Fibroblast of lung (primary cell): ENCODE data around the gene SCRG1. TPM values are rescaled to one million over a fixed set of nuclear protein-coding genes. Genes with fewer than 3 reads are reported as not detected.
A peak's percentile ranks its signal among the peaks of the same experiment; 100 is the strongest.

Experiments used
- DNase-seq, 2 donors: peaks; one replicate each; pipeline versions ENCODE4 v3.0.0 to v3.0.0-alpha.2; 2010; ENCODE audit warnings: low read depth in 2 of 2
- H2AFZ ChIP-seq: 2 replicates; pipeline ENCODE4 v1.5.1; 2012; ENCODE audit warnings: low read length, control low read depth, inconsistent platforms
- H3K27ac ChIP-seq: 2 replicates; pipeline ENCODE4 v1.5.1; 2011; ENCODE audit warnings: low read length, control low read depth; ENCODE audit not compliant: insufficient read depth
- H3K27me3 ChIP-seq: 2 replicates; pipeline ENCODE4 v1.5.1; 2011; ENCODE audit warnings: mild to moderate bottlenecking, low read length; ENCODE audit not compliant: control insufficient read depth, insufficient read depth
- H3K36me3 ChIP-seq: 2 replicates; pipeline ENCODE4 v1.5.1; 2011; ENCODE audit warnings: low read length; ENCODE audit not compliant: control insufficient read depth, insufficient read depth
- H3K4me1 ChIP-seq: 2 replicates; pipeline ENCODE4 v1.5.1; 2011; ENCODE audit warnings: low read length; ENCODE audit not compliant: control insufficient read depth, insufficient read depth; ENCODE audit errors: extremely low read depth
- H3K4me2 ChIP-seq: 2 replicates; pipeline ENCODE4 v1.5.1; 2011; ENCODE audit warnings: low read length, control low read depth; ENCODE audit not compliant: insufficient read depth; ENCODE audit errors: extremely low read depth
- H3K4me3 ChIP-seq, 4 experiments: fragments of 200-600 bp in 1 of 4; sonication (generic) in 1 of 4; replicated peaks in 1 of 4; 2 replicates each; pipeline ENCODE4 v1.5.1; 2011 to 2016; ENCODE audit warnings: low read length in 4 of 4, low read depth in 3 of 4, mild to moderate bottlenecking in 3 of 4, control low read depth in 2 of 4, inconsistent platforms in 1 of 4, mixed read lengths in 1 of 4; ENCODE audit not compliant: insufficient read depth in 1 of 4; ENCODE audit errors: control extremely low read depth in 1 of 4
- H3K79me2 ChIP-seq: 2 replicates; pipeline ENCODE4 v1.5.1; 2012; ENCODE audit warnings: mild to moderate bottlenecking, low read length, inconsistent platforms; ENCODE audit not compliant: control insufficient read depth, insufficient read depth
- H3K9ac ChIP-seq: 2 replicates; pipeline ENCODE4 v1.5.1; 2011; ENCODE audit warnings: mild to moderate bottlenecking, low read length, control low read depth; ENCODE audit not compliant: insufficient read depth
- H3K9me3 ChIP-seq: 2 replicates; pipeline ENCODE4 v1.5.1; 2012; ENCODE audit warnings: low read depth, low read length; ENCODE audit not compliant: control insufficient read depth, insufficient read depth
- H4K20me1 ChIP-seq: 2 replicates; pipeline ENCODE4 v1.5.1; 2011; ENCODE audit warnings: low read length; ENCODE audit not compliant: control insufficient read depth, insufficient read depth; ENCODE audit errors: extremely low read depth
- CTCF ChIP-seq, 2 donors: IDR thresholded peaks in 1 of 2; conservative IDR thresholded peaks in 1 of 2; 1 replicate in 1 of 2; 2 replicates in 1 of 2; pipeline ENCODE4 v1.5.1; 2011 to 2012; ENCODE audit warnings: low read length in 2 of 2, control low read depth in 1 of 2, inconsistent platforms in 1 of 2, low read depth in 1 of 2, mild to moderate bottlenecking in 1 of 2
- EZH2 ChIP-seq: IDR thresholded peaks from 2 replicates; pipeline ENCODE4 v1.5.1; 2012; ENCODE audit warnings: low read length, control low read depth, mild to moderate bottlenecking; ENCODE audit errors: missing control alignments
- polyA plus RNA-seq, 2 donors: library from polyadenylated mRNA; depleted of rRNA in 1 of 2; stranded (reverse) in 1 of 2; unstranded in 1 of 2; fragments of >200 nt; gene quantifications; 2 replicates each; pipeline ENCODE4 v1.2.1, GENCODE V29; 2011 to 2012; ENCODE audit warnings: missing spikeins in 1 of 2
- total RNA-seq: library from RNA; depleted of rRNA; stranded (reverse); fragments of >200 nt; gene quantifications from 2 replicates; pipeline ENCODE4 v1.2.1, GENCODE V29; 2014

SCRG1 gene
- total and polyA plus RNA-seq, 2 donors (not counting 1 experiment from before 2014, with no cell fraction given) = 0.17 to 0.39 TPM

- H3K79me2 ChIP-seq = no peaks in the 10 kb centered on the region
- no peaks in the 10 kb centered on the region for H3K27me3 ChIP-seq
- no peak overlapping the region for H3K27ac ChIP-seq
- no peaks in the 10 kb centered on the region for H3K9me3 ChIP-seq
- H3K36me3 ChIP-seq = no peaks in the 10 kb centered on the region
- TF ChIP-seq CTCF (conservative IDR thresholded peaks at IDR 0.05 in 1 of 2, IDR thresholded peaks at IDR 0.05 in 1 of 2; ENCODE audit: low read depth in 1 of 2, low read length in 2 of 2) (no peak), EZH2 (no peak)
- peaks cover 4% of the 10 kb centered on the region for H3K4me1 ChIP-seq
- no peak overlapping the region for H3K4me2 ChIP-seq
- no peak overlapping the region for H3K9ac ChIP-seq
- no peaks in the 10 kb centered on the region for H4K20me1 ChIP-seq
- H3K4me3 ChIP-seq = no peak overlapping the region
- peak in 1 of 2 donors; percentile 46 for DNase-seq
- no peak overlapping the region for H2AFZ ChIP-seq
These were observed 37.9 kb upstream of the SCRG1 start for GRCh38 chr4:173436771-173437265.

GRCh38 chr4:173436149-173436579, 37.2 kb upstream of the SCRG1 start:
- H3K4me2 ChIP-seq = peak overlapping the region; percentile 6
- DNase-seq = peak; percentile 70 to 92
- H4K20me1 ChIP-seq = no peaks in the 10 kb centered on the region
- no peaks in the 10 kb centered on the region for H3K27me3 ChIP-seq
- no peaks in the 10 kb centered on the region for H3K9me3 ChIP-seq
- no peak overlapping the region for H3K9ac ChIP-seq
- no peak overlapping the region for H3K27ac ChIP-seq
- peaks cover 4% of the 10 kb centered on the region for H3K4me1 ChIP-seq
- no peaks in the 10 kb centered on the region for H3K36me3 ChIP-seq
- no peak for TF ChIP-seq EZH2
- no peak for TF ChIP-seq CTCF (conservative IDR thresholded peaks at IDR 0.05 in 1 of 2, IDR thresholded peaks at IDR 0.05 in 1 of 2; ENCODE audit: low read depth in 1 of 2, low read length in 2 of 2)
- H3K79me2 ChIP-seq = no peaks in the 10 kb centered on the region
- no peak overlapping the region for H2AFZ ChIP-seq
- H3K4me3 ChIP-seq = no peak overlapping the region

DNA sequence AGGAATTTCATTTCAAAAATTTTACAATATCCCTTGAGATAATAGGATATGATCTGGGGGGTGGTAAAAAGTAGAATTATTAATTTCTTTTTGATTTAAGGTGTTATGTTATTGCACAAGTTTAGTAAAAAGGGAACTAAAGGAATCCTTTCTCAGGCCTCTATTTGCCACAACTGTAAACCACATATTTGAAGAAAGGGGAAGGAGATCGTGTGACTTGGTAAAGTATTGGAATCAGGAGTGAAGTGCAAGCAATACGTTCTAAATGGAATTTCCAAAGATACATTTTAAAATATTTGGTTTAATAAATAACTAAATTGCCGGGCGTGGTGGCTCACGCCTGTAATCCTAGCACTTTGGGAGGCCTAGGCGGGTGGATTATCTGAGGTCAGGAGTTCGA, 35.3 kb upstream of the SCRG1 start:
- H4K20me1 ChIP-seq = no peaks in the 10 kb centered on the region
- H3K4me3 ChIP-seq = no peak overlapping the region
- no peaks in the 10 kb centered on the region for H3K9me3 ChIP-seq
- H3K4me2 ChIP-seq = no peak overlapping the region
- TF ChIP-seq CTCF (conservative IDR thresholded peaks at IDR 0.05 in 1 of 2, IDR thresholded peaks at IDR 0.05 in 1 of 2; ENCODE audit: low read depth in 1 of 2, low read length in 2 of 2) = no peak
- TF ChIP-seq EZH2 = no peak
- no peak overlapping the region for H3K27ac ChIP-seq
- no peak overlapping the region for H3K9ac ChIP-seq
- H3K4me1 ChIP-seq = peaks cover 4% of the 10 kb centered on the region
- no peaks in the 10 kb centered on the region for H3K27me3 ChIP-seq
- H2AFZ ChIP-seq = no peak overlapping the region
- no peak for DNase-seq
- H3K36me3 ChIP-seq = no peaks in the 10 kb centered on the region
- H3K79me2 ChIP-seq = no peaks in the 10 kb centered on the region
